Thoracic aorta (tissue), 2 donors: ENCODE measurements around the gene CST11. TPM values are rescaled to one million over a fixed set of nuclear protein-coding genes. Genes with fewer than 3 reads are reported as not detected.

Source experiments
- ATAC-seq: fragments of 150-250 bp; one replicate; pipeline ENCODE4 v1.8.0; 2017; ENCODE audit warnings: low read depth; ENCODE audit not compliant: insufficient number of reproducible peaks, low FRiP score
- DNase-seq: peaks from one replicate; pipeline ENCODE4 v3.0.0-alpha.2; 2020; ENCODE audit warnings: low spot score
- H3K27ac ChIP-seq, 2 donors: fragments of 200-600 bp; sonication (generic); 1 replicate in 1 of 2; 2 replicates in 1 of 2; pipeline ENCODE4 v1.5.1; 2016; ENCODE audit warnings: mild to moderate bottlenecking in 2 of 2, moderate library complexity in 2 of 2
- H3K27me3 ChIP-seq: fragments of 200-600 bp; sonication (generic); replicated peaks from 2 replicates; pipeline ENCODE4 v1.6.0; 2016; ENCODE audit warnings: mild to moderate bottlenecking; ENCODE audit not compliant: insufficient read depth
- H3K36me3 ChIP-seq: fragments of 200-600 bp; sonication (generic); one replicate; pipeline ENCODE4 v1.5.1; 2016
- H3K4me1 ChIP-seq, 2 donors: fragments of 200-600 bp; sonication (generic); 1 replicate in 1 of 2; 2 replicates in 1 of 2; pipeline versions ENCODE4 v1.5.1 to v1.6.0; 2016; ENCODE audit warnings: low read depth in 2 of 2, mild to moderate bottlenecking in 1 of 2; ENCODE audit not compliant: control insufficient read depth in 1 of 2
- H3K4me3 ChIP-seq: fragments of 200-600 bp; sonication (generic); 2 replicates; pipeline ENCODE4 v1.5.1; 2016; ENCODE audit warnings: mild to moderate bottlenecking
- H3K9me3 ChIP-seq: fragments of 200-600 bp; sonication (generic); 2 replicates; pipeline ENCODE4 v1.5.1; 2016
- total RNA-seq, 2 donors: library from RNA; depleted of rRNA; stranded (reverse); fragments of >200 nt; gene quantifications; one replicate each; pipeline versions ENCODE4 v1.1.0 to v1.2.3, GENCODE V29; 2016
- TF ChIP-seq, protein P1 (sequence below): fragments of 200-600 bp; sonication (generic); IDR thresholded peaks from one replicate; pipeline ENCODE4 v1.5.1; 2019; ENCODE audit warnings: antibody characterized with exemption

Gene CST11
- total RNA-seq, 2 donors from 2014 or later: not detected

DNA sequence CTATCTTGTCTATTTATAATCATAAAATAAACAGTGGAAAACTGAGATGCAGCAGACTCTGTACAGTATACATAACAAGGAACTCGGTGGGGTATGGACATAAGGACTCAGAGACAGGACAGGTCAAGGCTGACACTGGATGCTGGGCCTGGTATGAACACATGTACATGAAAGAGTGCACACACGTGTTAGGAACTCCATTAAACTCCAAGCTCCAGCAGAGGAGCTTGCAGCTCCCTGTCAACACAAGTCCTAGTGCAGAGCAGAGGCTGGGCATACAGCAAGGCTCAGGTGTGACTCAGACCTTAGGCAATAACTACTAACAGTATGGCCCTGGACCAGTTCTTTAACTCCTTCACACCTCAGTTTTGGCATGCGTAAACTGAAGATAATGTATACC lies 48.5 kb downstream of the CST11 start:
- no peak overlapping the region for H3K27ac ChIP-seq
- peaks cover under 1% of the 10 kb centered on the region for H3K36me3 ChIP-seq
- ATAC-seq (no peak), DNase-seq (no peak)
- H3K9me3 ChIP-seq: no peaks in the 10 kb centered on the region
- TF ChIP-seq, protein P1, sequence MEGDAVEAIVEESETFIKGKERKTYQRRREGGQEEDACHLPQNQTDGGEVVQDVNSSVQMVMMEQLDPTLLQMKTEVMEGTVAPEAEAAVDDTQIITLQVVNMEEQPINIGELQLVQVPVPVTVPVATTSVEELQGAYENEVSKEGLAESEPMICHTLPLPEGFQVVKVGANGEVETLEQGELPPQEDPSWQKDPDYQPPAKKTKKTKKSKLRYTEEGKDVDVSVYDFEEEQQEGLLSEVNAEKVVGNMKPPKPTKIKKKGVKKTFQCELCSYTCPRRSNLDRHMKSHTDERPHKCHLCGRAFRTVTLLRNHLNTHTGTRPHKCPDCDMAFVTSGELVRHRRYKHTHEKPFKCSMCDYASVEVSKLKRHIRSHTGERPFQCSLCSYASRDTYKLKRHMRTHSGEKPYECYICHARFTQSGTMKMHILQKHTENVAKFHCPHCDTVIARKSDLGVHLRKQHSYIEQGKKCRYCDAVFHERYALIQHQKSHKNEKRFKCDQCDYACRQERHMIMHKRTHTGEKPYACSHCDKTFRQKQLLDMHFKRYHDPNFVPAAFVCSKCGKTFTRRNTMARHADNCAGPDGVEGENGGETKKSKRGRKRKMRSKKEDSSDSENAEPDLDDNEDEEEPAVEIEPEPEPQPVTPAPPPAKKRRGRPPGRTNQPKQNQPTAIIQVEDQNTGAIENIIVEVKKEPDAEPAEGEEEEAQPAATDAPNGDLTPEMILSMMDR: no peak
- H3K4me3 ChIP-seq: no peak overlapping the region
- no peaks in the 10 kb centered on the region for H3K27me3 ChIP-seq
- peaks cover 0 to 5% of the 10 kb centered on the region in 2 donors for H3K4me1 ChIP-seq

DNA sequence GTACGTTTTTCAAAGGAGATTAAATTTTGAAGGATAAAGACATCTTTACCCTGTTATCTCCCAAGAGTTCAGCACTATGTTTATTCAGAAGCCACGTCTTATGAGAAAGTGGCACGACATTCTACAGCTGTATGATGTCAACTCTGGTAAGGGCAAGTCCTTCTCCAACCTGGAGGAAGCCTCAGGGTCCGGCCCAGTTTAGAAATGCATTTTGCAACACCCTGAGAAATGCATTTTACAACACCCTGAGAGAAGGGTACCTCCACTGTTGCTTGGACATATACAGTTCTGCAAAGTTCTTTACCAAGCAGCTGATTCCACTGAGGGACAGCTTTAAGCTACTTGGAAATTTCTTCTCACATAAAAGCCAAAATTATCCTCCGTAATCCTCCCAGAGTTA lies 48.9 kb downstream of the CST11 start:
- no peaks in the 10 kb centered on the region for H3K9me3 ChIP-seq
- no peak overlapping the region for H3K27ac ChIP-seq
- no peaks in the 10 kb centered on the region for H3K27me3 ChIP-seq
- H3K4me3 ChIP-seq: no peak overlapping the region
- H3K4me1 ChIP-seq: peaks cover 0 to 5% of the 10 kb centered on the region in 2 donors
- no peak for DNase-seq
- peaks cover 5% of the 10 kb centered on the region for H3K36me3 ChIP-seq
- no peak for ATAC-seq
- TF ChIP-seq, protein P1: no peak

DNA sequence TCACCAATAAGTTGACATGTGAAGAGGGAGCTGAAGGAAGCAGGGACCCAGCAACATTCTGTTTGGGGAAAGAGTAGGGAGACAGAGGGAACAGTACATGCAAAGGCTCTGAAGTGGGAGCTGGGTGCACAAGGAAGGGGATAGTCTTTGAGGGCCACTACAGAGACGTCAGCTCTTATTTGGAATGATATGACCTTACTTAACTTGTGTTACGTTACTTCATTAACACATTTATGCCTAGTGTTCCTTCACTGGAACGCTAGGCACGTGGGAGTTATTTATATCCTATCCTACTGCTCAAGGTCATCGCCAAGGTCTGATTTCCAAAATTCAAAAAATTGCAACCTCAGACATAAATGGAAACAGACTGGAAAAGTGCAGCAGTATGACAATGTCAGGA lies 51.6 kb downstream of the CST11 start:
- no peak for ATAC-seq
- DNase-seq: no peak
- Histone ChIP-seq H3K27ac (no peak overlapping the region), H3K4me1 (peaks cover 0 to 5% of the 10 kb centered on the region in 2 donors), H3K36me3 (peaks cover 5% of the 10 kb centered on the region), H3K27me3 (no peaks in the 10 kb centered on the region), H3K4me3 (no peak overlapping the region), H3K9me3 (no peaks in the 10 kb centered on the region)
- TF ChIP-seq, protein P1: no peak

Other genes starting within 250 kb of the CST11 start
- gene NXT1, start 102.1 kb downstream of the CST11 start, total RNA-seq: 10 to 100 TPM; 21.8 to 79.6 TPM
- gene GZF1, start 90.7 kb downstream of the CST11 start, total RNA-seq: 10 to 100 TPM; 14.5 to 18.9 TPM
- 10 to 100 TPM; 10.2 to 17.1 TPM for gene NAPB, start 31.4 kb downstream of the CST11 start, total RNA-seq
- gene CSTL1, start 13.2 kb downstream of the CST11 start, total RNA-seq: not detected
- gene CST8, start 38.2 kb upstream of the CST11 start, total RNA-seq: not detected
- gene CST9L, start 115.6 kb upstream of the CST11 start, total RNA-seq: not detected
- not detected for gene CST9, start 153.0 kb upstream of the CST11 start, total RNA-seq
- gene CST3, start 185.1 kb upstream of the CST11 start, total RNA-seq: 1,000 to 10,000 TPM; 1,107 to 2,392 TPM
- gene CST4, start 236.2 kb upstream of the CST11 start, total RNA-seq: not detected